Activated CD4-positive, alpha-beta T cell treated with anti-CD3 and anti-CD28 coated beads for 48 hours (primary cell): ENCODE data around the gene FYCO1.
A peak's percentile ranks its signal among the peaks of the same experiment; 100 is the strongest.

Experiments
- DNase-seq: peaks from one replicate; pipeline ENCODE4 v3.0.0-alpha.2; 2020

FYCO1 gene

DNA sequence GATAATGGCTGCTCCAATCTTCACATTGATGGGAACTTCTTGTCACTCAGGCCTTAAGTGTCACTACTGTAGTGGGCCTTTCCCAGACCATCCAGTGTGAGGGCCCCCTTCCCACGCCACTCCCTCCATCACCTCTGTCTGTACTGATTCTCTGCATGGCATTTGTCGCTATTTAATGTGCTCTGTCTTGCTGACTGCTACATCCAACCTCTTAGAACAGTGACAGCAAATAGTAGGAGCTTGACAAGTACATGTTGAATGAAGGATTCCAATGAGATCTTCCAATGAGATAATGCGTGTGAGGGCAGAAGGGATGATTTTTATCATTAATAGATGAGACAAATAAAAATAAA, 114.9 kb downstream of the FYCO1 start:
- no peak for DNase-seq

DNA sequence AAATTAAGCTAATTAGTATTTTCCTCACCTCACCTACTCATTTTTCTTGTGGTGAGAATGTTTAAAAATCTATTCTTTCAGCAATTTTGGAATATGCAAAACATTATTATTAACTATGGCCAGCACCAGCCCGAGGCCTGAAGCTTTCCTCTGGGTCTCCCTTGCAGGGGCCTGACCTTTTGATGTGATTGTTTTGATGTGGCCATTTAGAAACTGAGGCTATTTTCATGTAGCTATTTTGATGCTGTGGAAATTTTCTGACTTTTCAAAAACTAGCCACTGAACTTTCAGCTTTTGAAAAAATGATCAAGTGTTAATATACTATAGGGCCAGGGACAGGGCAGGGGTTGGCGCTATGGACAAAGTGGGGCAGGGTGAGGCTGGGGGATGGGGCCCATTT, 117.5 kb downstream of the FYCO1 start:
- DNase-seq: no peak

DNA sequence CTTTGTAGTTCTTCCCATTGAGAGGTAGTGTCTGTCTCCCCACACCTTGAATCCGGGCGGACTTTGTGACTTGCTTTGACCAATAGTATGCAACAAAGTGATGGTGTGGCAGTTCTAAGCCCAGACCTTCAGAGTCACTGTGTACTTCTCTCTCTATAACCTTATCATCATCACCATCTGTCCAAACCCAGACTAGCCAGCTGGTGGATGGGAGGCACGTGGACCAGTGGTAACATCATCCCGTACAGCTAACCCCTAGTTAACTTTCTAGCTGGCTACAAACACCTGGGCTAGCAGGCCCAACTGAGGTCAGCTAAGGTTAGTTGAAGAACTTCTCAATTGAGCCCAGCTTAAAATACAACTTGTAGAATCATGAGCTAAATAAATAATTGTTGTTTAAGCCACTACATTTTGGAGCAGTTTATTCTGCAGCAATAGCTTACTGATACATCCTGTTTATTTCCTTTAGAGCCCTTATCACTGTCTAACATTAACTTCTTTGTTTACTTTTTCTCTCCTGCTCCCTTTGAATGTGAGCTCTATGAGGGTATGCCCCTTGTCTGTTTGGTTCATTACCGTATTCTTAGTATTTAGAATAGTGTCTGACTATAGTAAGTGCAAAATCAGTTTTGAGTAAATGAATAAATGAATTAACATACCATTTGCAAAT, 120.8 kb downstream of the FYCO1 start:
- no peak for DNase-seq

DNA sequence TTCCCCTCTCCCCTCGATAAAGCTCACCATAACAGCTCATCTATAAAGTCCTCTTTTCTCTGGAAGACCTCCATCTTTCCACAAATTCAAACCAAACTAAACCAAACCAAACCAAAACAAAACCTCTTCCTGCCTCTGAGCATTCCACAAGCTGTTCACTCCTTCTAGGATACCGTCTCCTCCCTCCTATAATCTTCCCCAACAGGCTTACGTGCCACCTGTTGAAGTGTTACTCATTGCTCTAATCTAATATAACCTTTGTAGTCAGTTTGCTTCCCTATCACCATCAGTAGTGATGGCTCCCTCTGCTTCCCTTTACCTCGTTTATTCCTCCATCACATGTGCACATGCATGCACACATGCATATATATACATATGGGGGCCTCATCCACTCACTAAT, 122.0 kb downstream of the FYCO1 start:
- DNase-seq: no peak

DNA sequence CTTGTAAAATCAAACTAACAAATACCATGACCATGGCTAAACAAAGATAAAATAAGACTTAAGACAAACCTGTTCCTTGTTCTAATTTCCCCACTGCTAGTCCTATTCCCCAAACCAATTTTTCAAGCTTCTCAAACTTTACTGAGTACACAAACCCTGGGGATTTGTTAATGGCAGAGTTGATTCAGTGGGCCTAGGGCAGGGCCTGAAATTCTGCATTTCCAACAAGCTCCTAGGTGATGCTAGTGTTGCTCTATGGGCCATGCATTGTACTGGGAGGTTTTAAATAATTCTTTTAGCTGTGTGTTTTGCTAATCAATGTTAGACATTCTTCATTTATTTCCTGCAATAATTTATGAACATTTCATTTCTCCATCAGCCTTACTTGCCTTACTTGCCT, 122.6 kb downstream of the FYCO1 start:
- DNase-seq: no peak

DNA sequence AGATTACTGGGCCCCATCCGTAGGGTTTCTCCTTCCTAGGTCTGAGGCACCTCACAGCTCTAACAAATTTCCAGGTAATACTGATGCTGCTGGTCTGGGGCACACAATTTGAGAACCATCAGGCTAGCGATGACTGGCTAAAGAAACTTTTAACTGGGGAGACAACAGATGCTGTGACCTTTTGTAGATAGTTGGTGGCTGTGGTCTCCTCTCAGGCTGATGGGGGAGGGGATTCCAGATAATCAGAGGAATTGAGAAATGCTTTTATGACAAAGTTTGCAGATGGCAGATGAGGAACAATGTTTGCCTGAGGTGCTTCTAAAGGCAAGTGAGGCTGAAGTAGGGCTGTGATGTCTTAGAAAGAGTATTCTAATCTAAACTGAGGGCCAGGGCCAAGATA, 123.1 kb downstream of the FYCO1 start:
- no peak for DNase-seq

DNA sequence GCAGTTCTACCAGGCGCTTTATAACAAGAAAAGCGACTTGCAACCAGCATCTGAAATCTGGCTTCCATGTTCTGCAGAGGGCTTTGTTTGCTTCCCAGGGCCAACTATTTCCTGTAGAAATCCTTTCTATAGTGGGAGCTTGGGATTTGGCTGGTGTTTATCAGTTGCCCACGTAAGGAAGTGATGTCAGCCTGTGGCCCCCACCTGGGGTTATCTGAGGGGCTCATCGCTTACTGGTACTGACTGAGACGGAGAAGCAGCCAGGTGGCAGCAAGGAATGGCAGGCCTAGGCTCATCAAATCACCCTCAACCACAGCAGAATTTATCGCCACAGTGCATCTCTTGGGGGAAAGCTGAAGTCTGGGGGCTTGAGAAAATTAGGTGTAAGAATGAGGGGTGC, 123.8 kb downstream of the FYCO1 start:
- DNase-seq: no peak

DNA sequence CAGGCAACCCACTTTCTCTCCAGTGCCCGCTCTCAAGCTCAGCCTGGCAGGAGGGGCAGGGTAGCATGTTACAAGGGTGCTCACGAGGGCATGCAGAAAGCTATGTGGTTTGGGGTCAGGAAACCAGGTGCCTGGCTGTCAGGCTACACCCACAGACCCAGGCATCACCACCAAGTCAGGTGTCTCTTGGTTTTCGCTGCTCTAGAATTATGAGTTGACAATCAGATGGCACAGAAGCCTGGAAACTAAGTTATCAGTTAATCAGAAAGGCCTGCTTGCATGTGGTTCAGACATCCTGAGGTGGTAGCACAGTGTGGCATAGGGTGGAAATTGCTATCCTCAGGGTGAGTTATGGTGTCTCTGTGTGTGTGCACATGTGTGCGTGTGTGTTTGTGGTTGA, 125.5 kb downstream of the FYCO1 start:
- peak; percentile 56 for DNase-seq

DNA sequence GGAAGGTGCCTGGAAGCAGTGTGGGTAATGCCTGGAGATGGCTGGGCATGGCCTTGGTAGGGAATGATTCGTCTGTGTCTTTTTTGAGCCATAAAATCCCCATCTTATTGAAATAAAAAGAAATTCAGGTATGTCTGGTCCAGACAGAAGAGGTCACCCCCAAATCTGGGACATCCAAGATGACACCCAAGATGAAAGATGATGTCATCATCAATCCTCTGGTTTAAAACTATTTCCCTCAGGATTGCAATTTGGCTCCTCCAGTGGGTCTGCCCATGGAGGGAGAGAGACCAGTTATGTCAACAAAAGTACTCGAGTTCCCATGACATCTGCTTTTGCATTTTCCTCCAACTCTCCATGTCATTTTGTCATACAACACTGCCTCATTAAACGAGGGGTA, 126.0 kb downstream of the FYCO1 start:
- DNase-seq: no peak

DNA sequence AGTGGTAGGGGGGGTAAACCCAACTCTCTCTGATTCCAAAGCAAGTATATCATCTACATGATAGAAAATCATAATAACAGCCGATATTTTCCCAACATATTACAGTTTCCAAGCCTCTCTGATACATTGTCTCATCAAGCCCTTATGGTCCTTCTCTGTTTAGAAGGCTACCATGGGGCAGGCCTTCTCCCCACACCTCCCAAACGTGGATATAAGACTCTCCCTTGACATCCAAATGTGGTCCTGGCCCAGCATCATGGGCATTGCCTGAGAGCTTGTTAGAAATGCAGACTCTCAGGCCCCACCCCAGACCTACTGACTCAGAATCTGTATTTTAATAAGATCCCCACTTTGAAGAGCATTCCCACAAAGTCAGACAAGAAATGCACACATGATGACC, 127.0 kb downstream of the FYCO1 start:
- DNase-seq: no peak

DNA sequence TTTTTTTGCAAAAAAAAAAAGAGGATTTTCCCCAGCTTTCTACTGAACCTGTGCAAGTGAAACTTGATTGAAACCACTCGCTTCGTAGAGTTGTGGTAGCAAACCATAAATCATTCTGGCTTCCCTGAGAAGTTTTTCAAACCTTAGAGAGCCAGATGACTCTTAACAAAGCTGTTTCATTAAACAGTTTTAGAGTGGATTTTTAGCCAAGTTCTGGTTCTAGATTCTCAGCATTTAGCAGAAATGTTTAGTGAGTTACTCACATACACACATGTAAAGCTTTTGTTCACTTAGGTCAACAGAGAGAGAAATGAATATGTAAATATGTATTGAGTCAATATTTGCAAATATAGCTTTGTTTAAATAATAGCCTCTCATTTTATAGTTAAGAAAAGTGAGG, 127.4 kb downstream of the FYCO1 start:
- DNase-seq: no peak
